SK-N-SH (cell line): ENCODE data around the gene KMT2C. TPM values are rescaled to one million over a fixed set of nuclear protein-coding genes. Genes with fewer than 3 reads are reported as not detected.

Experiments used
- CTCF ChIA-PET: fragments of 300-600, 350-600 bp; formaldehyde crosslinking; extraction: SDS; loops from one replicate; lab custom pipeline; 2021; lab: Yijun Ruan, JAX
- POLR2A ChIA-PET: fragments of 350-600 bp; sonication (Branson Sonifier 250); formaldehyde crosslinking; extraction: SDS; loops from one replicate; lab custom pipeline; 2020; ENCODE audit warnings: antibody characterized with exemption, inconsistent platforms; lab: Yijun Ruan, JAX
- DNase-seq: peaks from one replicate; pipeline ENCODE4 v3.0.0; 2012
- H2AFZ ChIP-seq: fragments of 200-600 bp; sonication (generic); 2 replicates; pipeline ENCODE4 v1.8.1; 2016; ENCODE audit warnings: antibody characterized with exemption, mild to moderate bottlenecking, low read depth
- H3F3A ChIP-seq: fragments of 200-600 bp; sonication (generic); replicated peaks from 2 replicates; pipeline ENCODE3; 2016; ENCODE audit warnings: antibody characterized with exemption, mild to moderate bottlenecking; ENCODE audit not compliant: insufficient read depth
- H3K27ac ChIP-seq, 2 experiments: fragments of 200-500 bp in 1 of 2; fragments of 200-600 bp in 1 of 2; sonication (Bioruptor generic) in 1 of 2; sonication (generic), shearing (Covaris generic) in 1 of 2; 2 replicates each; pipeline versions ENCODE4 v1.5.1 to v1.6.1; 2014 to 2016; ENCODE audit warnings: low read depth in 2 of 2, inconsistent platforms in 1 of 2, low read length in 1 of 2, mild to moderate bottlenecking in 1 of 2, mixed read lengths in 1 of 2
- H3K27me3 ChIP-seq: fragments of 200-600 bp; sonication (generic), shearing (Covaris generic); 2 replicates; pipeline ENCODE4 v1.6.1; 2016; ENCODE audit warnings: mixed run types; ENCODE audit not compliant: insufficient read depth
- H3K36me3 ChIP-seq, 2 experiments: fragments of 200-500 bp in 1 of 2; fragments of 200-600 bp in 1 of 2; sonication (Bioruptor generic) in 1 of 2; sonication (generic) in 1 of 2; replicated peaks in 1 of 2; 2 replicates each; pipeline versions ENCODE3 to v1.5.1; 2014 to 2016; ENCODE audit warnings: low read length in 1 of 2, mild to moderate bottlenecking in 1 of 2; ENCODE audit not compliant: insufficient read depth in 2 of 2, control insufficient read depth in 1 of 2
- H3K4me1 ChIP-seq, 2 experiments: fragments of 200-500 bp in 1 of 2; fragments of 200-600 bp in 1 of 2; sonication (Bioruptor generic) in 1 of 2; sonication (generic), shearing (Covaris generic) in 1 of 2; 2 replicates each; pipeline versions ENCODE4 v1.5.1 to v1.6.1; 2014 to 2016; ENCODE audit warnings: low read depth in 1 of 2, low read length in 1 of 2, mixed run types in 1 of 2; ENCODE audit not compliant: insufficient read depth in 2 of 2, control insufficient read depth in 1 of 2
- H3K4me2 ChIP-seq: fragments of 200-600 bp; sonication (generic), shearing (Covaris generic); 2 replicates; pipeline ENCODE4 v1.6.1; 2017; ENCODE audit warnings: mixed run types
- H3K4me3 ChIP-seq, 2 experiments: fragments of 200-500 bp in 1 of 2; fragments of 200-600 bp in 1 of 2; sonication (Bioruptor generic) in 1 of 2; sonication (generic), shearing (Covaris generic) in 1 of 2; 2 replicates each; pipeline versions ENCODE4 v1.5.1 to v1.8.1; 2014 to 2016; ENCODE audit warnings: low read depth in 2 of 2, inconsistent platforms in 1 of 2, low read length in 1 of 2, mild to moderate bottlenecking in 1 of 2, mixed read lengths in 1 of 2, moderate library complexity in 1 of 2
- H3K79me2 ChIP-seq: fragments of 200-600 bp; sonication (generic); 2 replicates; pipeline ENCODE4 v1.8.1; 2017; ENCODE audit warnings: mild to moderate bottlenecking; ENCODE audit not compliant: insufficient read depth
- H3K9ac ChIP-seq: fragments of 200-600 bp; sonication (generic); 2 replicates; pipeline ENCODE4 v1.6.1; 2017; ENCODE audit warnings: mixed run types
- H3K9me2 ChIP-seq: fragments of 200-600 bp; sonication (generic); 2 replicates; pipeline ENCODE4 v1.6.1; 2017; ENCODE audit warnings: mixed run types
- H3K9me3 ChIP-seq: fragments of 200-600 bp; sonication (generic); 2 replicates; pipeline ENCODE4 v1.6.1; 2017; ENCODE audit warnings: mixed run types, mild to moderate bottlenecking, moderate library complexity
- H4K20me1 ChIP-seq: fragments of 200-600 bp; sonication (generic); 2 replicates; pipeline ENCODE4 v1.6.1; 2017; ENCODE audit warnings: mild to moderate bottlenecking, mixed run types; ENCODE audit not compliant: insufficient read depth
- ELF1 ChIP-seq: IDR thresholded peaks from 2 replicates; pipeline ENCODE4 v1.4.0; 2012
- EZH2phosphoT487 ChIP-seq: fragments of 200-600 bp; sonication (generic); IDR thresholded peaks from 2 replicates; pipeline ENCODE4 v1.6.1; 2017; ENCODE audit warnings: low read depth, mixed run types, mild to moderate bottlenecking, antibody characterized with exemption, moderate library complexity, borderline replicate concordance
- FOXJ3 ChIP-seq: sonication (generic); formaldehyde crosslinking; IDR thresholded peaks from 2 replicates; pipeline ENCODE4 v1.5.1; 2020; ENCODE audit warnings: mild to moderate bottlenecking, missing genetic modification reagents
- GABPA ChIP-seq: IDR thresholded peaks from 2 replicates; pipeline ENCODE4 v1.4.0; 2012; ENCODE audit warnings: low read depth, mild to moderate bottlenecking
- GATA2 ChIP-seq: sonication (generic); formaldehyde crosslinking; IDR thresholded peaks from 2 replicates; pipeline ENCODE4 v1.5.0; 2020; ENCODE audit warnings: mild to moderate bottlenecking, missing genetic modification reagents
- IRF3 ChIP-seq: fragments of 150-350 bp; IDR thresholded peaks from 2 replicates; pipeline ENCODE4 v1.6.1; 2016; ENCODE audit warnings: mild to moderate bottlenecking, low read depth, low read length
- JUND ChIP-seq: IDR thresholded peaks from 2 replicates; pipeline ENCODE4 v1.4.0; 2012
- MAX ChIP-seq: IDR thresholded peaks from 2 replicates; pipeline ENCODE4 v1.4.0; 2012; ENCODE audit warnings: low read depth
- MEF2A ChIP-seq: IDR thresholded peaks from 2 replicates; pipeline ENCODE4 v1.4.0; 2012; ENCODE audit warnings: low read depth, borderline replicate concordance
- PBX3 ChIP-seq: IDR thresholded peaks from 2 replicates; pipeline ENCODE4; 2012
- POLR2AphosphoS5 ChIP-seq: IDR thresholded peaks from 2 replicates; pipeline ENCODE4 v1.6.1; 2012; ENCODE audit warnings: low read depth, low read length
- RAD21 ChIP-seq: IDR thresholded peaks from 2 replicates; pipeline ENCODE4 v1.6.1; 2012; ENCODE audit warnings: mild to moderate bottlenecking, low read length
- RCOR1 ChIP-seq: fragments of 150-350 bp; IDR thresholded peaks from 2 replicates; pipeline ENCODE4 v1.6.1; 2017; ENCODE audit warnings: antibody characterized with exemption, low read length
- REST ChIP-seq: IDR thresholded peaks from 2 replicates; pipeline ENCODE4 v1.6.1; 2012; ENCODE audit warnings: mild to moderate bottlenecking, low read depth, low read length, moderate library complexity
- RXRA ChIP-seq: IDR thresholded peaks from 2 replicates; pipeline ENCODE4 v1.4.0; 2012; ENCODE audit warnings: low read depth, mild to moderate bottlenecking, borderline replicate concordance
- SIN3A ChIP-seq: IDR thresholded peaks from 2 replicates; pipeline ENCODE4 v1.6.1; 2012; ENCODE audit warnings: low read depth, mild to moderate bottlenecking, low read length, moderate library complexity, borderline replicate concordance
- SMC3 ChIP-seq: IDR thresholded peaks from 2 replicates; pipeline ENCODE4 v1.6.1; 2012; ENCODE audit warnings: low read depth, low read length, improper control_type of control experiment
- USF1 ChIP-seq: IDR thresholded peaks from 2 replicates; pipeline ENCODE4 v1.4.0; 2012; ENCODE audit warnings: low read depth, borderline replicate concordance
- YY1 ChIP-seq: IDR thresholded peaks from 2 replicates; pipeline ENCODE4 v1.4.0; 2012; ENCODE audit warnings: low read depth, mild to moderate bottlenecking
- WGBS: methylation state at CpG from one replicate; pipeline ENCODE4 v1.1.6; 2017; ENCODE audit warnings: low lambda C conversion rate; 5-methylcytosine and 5-hydroxymethylcytosine counted together
- polyA plus RNA-seq, 3 experiments: library from polyadenylated mRNA; depleted of rRNA; stranded (reverse); fragments of >200 nt; gene quantifications; 2 replicates each; pipeline ENCODE4 v1.2.3, GENCODE V29; 2012

KMT2C gene
- polyA plus RNA-seq, 1 of the 3 experiments (the other 2 are of a cell fraction), result 8.0 TPM

GRCh38 chr7:152115021-152115718 lies 320.6 kb downstream of the KMT2C start (continued):
- no peak for TF ChIP-seq FOXJ3 (CRISPR knock-in tag)

GRCh38 chr7:152112829-152113228 lies 323.0 kb downstream of the KMT2C start:
- Histone ChIP-seq H3K36me3 (peaks cover 52 to 60% of the 10 kb centered on the region in 2 experiments), H4K20me1 (no peaks in the 10 kb centered on the region), H3K79me2 (no peaks in the 10 kb centered on the region), H3K4me1 (no peaks in the 10 kb centered on the region), H3K9ac (no peak overlapping the region), H3F3A (no peaks in the 10 kb centered on the region), H3K27me3 (no peaks in the 10 kb centered on the region), H3K9me2 (no peaks in the 10 kb centered on the region), H3K4me3 (no peak overlapping the region), H2AFZ (no peak overlapping the region), H3K27ac (no peak overlapping the region), H3K4me2 (no peak overlapping the region), H3K9me3 (no peaks in the 10 kb centered on the region)
- TF ChIP-seq MAX (no peak), MEF2A (no peak), IRF3 (no peak), REST (no peak)
- DNase-seq, result no peak
- ChIA-PET POLR2A (no interaction called here), CTCF (interaction anchor here (1.1 kb wide), 1 partner anchor 798 kb away, joined by 3 read pairs; no protein-coding TSS in a partner anchor)

GRCh38 chr7:152108359-152108758 lies 327.4 kb downstream of the KMT2C start:
- no peaks in the 10 kb centered on the region for H3K9me3 ChIP-seq
- ChIA-PET POLR2A (no interaction called here), CTCF (interaction anchor here (0.7 kb wide), 1 partner anchor 10 kb away, joined by 3 read pairs; no protein-coding TSS in a partner anchor)
- no peak overlapping the region for H3K4me3 ChIP-seq
- peaks cover 30 to 73% of the 10 kb centered on the region in 2 experiments for H3K36me3 ChIP-seq
- H2AFZ ChIP-seq, result no peak overlapping the region
- H3K4me2 ChIP-seq, result no peak overlapping the region
- H3F3A ChIP-seq, result no peaks in the 10 kb centered on the region
- H3K9me2 ChIP-seq, result no peaks in the 10 kb centered on the region
- no peaks in the 10 kb centered on the region; a peak in 1 of 4 replicates for H3K4me1 ChIP-seq
- H3K27ac ChIP-seq, result no peak overlapping the region
- H4K20me1 ChIP-seq, result no peaks in the 10 kb centered on the region
- no peaks in the 10 kb centered on the region for H3K79me2 ChIP-seq
- no peak overlapping the region for H3K9ac ChIP-seq
- H3K27me3 ChIP-seq, result no peaks in the 10 kb centered on the region
- no peak for DNase-seq
- 96% methylated on average over 7 of the region's 7 CpGs for WGBS
- TF ChIP-seq YY1 (no peak), ELF1 (no peak), RAD21 (no peak), SIN3A (no peak), RXRA (no peak), USF1 (no peak), SMC3 (no peak), RCOR1 (no peak), EZH2phosphoT487 (no peak), POLR2AphosphoS5 (no peak), JUND (no peak), GABPA (no peak), GATA2 (CRISPR knock-in tag) (no peak), PBX3 (no peak)
